NOMO-1 treated with dmso at 0.1 percent for 144 hours (cell line): ENCODE measurements around the gene TPX2.

Experiments used
- DNase-seq: peaks from one replicate; lab custom pipeline; 2025; ENCODE audit not compliant: unreplicated experiment; lab: John Stamatoyannopoulos, UW

The TPX2 gene, protein sequence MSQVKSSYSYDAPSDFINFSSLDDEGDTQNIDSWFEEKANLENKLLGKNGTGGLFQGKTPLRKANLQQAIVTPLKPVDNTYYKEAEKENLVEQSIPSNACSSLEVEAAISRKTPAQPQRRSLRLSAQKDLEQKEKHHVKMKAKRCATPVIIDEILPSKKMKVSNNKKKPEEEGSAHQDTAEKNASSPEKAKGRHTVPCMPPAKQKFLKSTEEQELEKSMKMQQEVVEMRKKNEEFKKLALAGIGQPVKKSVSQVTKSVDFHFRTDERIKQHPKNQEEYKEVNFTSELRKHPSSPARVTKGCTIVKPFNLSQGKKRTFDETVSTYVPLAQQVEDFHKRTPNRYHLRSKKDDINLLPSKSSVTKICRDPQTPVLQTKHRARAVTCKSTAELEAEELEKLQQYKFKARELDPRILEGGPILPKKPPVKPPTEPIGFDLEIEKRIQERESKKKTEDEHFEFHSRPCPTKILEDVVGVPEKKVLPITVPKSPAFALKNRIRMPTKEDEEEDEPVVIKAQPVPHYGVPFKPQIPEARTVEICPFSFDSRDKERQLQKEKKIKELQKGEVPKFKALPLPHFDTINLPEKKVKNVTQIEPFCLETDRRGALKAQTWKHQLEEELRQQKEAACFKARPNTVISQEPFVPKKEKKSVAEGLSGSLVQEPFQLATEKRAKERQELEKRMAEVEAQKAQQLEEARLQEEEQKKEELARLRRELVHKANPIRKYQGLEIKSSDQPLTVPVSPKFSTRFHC

DNA sequence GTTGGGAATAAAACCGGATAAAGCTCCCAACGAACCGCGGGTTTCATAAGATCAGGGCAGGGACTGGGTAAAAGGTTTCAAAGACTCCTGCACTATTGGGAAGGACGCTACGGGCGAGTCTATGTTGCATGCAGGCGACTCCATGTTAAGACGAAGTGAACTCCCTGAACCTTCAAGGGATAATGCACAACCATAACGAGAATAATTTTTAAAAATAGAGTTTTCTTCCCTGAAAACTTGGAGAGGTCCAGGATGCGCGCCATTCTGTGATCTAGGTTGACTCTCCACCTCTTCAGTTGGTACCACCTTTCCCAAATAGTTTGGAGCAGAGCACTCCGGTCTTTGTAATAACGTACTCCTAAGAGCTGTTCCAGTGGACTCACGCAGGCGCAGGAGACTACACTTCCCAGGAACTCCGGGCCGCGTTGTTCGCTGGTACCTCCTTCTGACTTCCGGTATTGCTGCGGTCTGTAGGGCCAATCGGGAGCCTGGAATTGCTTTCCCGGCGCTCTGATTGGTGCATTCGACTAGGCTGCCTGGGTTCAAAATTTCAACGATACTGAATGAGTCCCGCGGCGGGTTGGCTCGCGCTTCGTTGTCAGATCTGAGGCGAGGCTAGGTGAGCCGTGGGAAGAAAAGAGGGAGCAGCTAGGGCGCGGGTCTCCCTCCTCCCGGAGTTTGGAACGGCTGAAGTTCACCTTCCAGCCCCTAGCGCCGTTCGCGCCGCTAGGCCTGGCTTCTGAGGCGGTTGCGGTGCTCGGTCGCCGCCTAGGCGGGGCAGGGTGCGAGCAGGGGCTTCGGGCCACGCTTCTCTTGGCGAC, at the start of gene TPX2:
TPX2 (plus strand) TSS at position 562 of the 821 bp plus-strand sequence. CDS start 18,187 bp downstream, outside the sequence.
- peak; percentile 92 for DNase-seq

DNA sequence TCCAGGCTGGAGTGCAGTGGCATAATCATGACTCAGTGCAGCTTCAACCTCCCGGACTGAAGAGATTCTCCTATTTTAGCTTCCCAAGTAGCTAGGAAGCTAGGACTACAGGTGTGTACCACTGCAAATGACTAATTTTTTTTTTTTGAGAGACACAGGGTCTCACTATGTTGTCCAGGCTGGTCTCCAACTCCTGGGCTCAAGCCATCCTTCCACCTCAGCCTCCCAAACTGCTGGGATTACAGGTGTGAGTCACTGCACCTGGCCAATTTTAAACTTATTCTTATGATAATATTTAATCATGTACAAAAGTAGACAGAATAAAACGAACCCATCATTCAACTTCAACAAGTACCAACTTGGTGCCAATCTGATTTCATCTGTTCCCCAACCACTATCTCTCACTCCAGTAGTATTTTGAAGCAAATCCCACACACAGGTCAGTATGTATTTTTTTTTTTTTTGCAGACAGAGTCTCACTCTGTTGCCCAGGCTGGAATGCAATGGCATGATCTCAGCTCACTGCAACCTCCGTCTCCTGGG, 48.9 kb upstream of the TPX2 start:
- no peak for DNase-seq

DNA sequence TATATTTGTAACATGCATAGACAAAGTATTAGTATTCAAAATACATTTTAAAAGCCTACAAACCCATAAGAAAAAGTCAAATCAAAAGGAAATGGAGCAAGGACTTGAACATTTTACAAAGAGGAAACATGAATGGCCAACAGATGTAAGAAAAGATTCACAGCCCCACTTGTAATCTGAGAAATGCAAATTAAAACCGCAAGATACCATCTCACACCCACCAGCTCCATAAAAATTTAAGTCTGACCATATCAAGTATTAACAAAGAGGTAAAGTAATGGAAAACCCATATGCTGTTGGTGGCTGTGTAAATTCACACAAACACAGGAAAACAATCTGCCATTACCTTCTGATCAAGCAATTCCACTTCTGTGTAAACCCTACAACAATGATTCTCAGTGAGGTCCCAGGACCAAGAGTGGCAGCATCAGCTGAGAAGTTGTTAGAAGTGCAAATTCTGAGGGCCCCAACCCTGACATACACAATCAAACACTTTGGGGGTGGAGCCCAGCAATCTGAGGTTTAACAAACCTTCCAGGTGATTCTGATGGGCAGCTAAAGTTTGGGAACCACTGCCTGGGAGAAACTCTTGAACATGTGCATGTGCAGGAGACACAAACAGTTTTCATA, 47.3 kb upstream of the TPX2 start:
- no peak for DNase-seq

DNA sequence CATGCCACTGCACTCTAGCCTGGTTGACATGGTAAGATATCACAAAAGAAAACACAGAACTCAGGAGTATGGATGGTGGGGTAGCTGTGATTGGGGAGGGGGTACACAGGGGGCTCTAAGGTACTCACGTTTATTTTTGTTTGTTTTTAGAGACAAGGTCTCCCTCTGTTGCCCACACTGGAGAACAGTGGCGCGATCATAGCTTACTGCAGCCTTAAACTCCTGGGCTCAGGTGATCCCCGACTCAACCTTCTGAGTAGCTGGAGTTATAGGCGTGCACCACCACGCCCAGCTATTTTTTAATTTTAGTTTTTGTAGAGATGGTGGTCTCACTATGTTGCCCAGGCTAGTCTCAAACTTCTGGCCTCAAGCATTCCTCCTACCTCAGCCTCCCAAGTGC, 45.7 kb upstream of the TPX2 start:
- DNase-seq, result no peak

DNA sequence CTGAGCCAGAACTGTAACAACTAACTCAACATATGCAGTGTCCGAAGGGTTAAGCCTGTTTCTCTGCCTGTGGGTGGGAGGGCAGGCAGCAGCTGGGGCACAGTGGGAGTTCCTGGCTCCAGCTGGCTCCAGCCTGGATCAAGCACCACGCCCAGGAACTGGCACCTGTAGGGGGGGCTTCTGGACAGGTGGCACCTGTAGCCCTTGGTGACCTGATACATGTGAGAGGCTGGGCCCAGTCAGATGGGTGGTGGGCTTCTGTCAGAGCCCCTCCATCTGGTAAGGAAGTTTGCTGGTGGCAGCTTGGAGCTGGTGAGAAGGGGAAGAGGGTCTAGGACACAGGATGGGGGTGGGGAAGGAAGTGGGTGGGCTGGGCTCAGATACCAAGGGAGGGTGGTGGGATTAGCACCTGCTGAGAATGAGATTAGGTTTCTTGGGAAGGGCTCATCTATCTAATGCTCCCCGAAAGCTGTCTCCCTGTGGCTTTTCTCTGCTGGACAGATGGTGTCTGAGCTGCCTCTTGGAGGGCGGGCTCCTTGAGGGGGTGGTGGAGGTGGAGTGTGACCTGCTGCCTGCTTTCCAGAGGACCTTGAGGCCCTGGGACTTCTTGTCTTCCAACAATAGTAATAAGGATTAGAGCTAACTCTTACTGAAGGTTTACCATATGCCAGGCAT, 45.0 kb upstream of the TPX2 start:
- DNase-seq, result no peak

DNA sequence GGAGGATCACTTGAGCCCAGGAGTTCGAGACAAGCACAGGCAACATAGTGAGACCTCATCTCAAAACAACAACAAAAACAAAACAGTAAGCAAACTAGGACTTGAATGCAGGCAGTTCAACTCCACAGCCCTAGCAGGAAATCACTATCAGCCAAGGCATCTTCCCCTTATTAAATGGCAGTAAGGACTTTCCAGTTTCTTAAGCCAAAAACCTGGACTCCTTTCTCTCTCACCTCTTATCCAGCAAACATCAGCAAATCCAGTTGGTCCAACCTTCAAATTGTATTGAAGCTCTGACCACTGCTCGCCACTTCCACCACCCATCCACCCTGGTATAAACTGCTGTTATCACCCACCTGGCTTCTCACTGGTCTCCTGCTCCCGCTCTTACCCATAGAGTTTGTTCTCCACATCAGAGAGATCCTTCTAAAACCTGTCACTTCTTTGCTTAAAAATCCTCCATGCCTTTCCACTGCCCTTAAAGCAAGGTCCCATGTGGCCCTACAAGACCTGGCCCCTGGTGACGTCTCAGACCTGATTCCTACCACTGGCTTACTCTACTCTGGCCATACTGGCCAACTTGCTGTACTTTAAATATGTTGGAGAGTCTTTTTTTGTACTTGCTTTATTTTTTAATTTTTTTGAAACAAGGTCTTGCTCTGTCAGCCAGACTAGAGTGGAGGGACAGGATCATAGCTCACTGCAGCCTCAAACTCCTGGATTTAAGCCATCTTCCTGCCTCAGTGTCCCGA, 44.1 kb upstream of the TPX2 start:
- no peak for DNase-seq

DNA sequence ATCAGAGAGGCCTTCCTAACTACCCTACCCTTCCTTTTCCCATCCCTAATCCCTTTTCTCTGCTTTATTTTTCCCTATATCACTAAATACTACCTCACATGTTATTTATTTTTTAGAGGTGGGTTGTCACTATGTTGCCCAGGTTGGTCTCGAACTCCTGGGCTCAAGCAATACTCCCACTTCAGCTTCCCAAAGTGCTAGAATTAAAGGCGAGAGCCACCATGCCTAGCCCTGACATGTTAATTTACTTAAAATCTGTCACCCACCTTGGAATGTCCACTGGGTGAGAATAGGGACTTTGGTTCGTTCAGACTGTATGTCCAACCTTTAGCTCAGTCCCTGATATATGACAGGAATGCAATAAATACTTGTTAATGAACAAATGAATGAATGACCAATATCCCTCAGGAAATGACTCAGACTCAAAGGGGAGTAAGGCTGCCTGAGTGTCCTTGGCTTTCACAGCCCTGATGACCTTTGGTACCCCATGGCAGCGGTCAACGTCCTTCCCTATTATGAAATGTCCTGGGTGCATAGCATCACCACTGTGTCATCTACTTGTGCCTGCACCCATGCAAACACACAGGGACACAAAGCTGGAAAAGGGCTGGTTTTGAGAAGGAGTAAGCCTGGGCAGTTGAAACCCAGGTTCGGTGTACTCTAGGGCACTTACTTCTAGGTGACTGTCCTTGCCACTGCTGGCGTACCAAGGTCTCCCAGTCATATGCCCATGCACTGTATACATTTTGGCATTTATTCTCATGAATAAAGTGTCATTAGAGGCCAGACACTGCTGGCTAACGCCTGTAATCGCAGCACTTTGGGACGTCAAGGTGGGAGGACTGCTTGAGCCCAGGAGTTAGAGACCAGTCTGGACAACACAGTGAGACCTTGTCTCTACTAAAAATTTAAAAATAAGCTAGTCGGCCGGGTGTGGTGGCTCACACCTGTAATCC, 43.0 kb upstream of the TPX2 start:
- DNase-seq, result no peak

DNA sequence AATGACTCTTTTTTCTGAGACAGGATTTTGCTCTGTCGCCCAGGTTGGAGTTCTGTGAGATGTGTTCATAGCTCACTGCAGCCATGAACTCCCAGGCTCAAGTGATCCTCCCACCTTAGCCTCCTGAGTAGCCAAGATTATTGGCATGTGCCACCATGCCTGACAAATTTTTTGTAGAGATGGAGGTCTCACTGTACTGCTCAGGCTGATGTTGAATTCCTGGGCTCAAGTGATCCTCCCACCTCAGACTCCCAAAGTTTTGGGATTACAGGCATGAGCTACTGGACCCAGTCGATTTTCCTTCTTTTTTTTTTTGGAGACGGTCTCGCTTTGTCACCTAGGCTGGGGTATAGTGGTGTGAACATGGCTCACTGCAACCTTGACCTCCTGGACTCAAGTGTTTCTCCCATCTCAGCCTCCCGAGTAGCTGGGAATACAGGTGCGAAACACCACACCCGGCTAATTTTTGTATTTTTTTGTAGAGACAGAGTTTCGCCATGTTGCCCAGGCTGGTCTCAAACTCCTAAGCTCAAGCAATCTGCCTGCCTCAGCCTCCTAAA, 40.8 kb upstream of the TPX2 start:
- no peak for DNase-seq

DNA sequence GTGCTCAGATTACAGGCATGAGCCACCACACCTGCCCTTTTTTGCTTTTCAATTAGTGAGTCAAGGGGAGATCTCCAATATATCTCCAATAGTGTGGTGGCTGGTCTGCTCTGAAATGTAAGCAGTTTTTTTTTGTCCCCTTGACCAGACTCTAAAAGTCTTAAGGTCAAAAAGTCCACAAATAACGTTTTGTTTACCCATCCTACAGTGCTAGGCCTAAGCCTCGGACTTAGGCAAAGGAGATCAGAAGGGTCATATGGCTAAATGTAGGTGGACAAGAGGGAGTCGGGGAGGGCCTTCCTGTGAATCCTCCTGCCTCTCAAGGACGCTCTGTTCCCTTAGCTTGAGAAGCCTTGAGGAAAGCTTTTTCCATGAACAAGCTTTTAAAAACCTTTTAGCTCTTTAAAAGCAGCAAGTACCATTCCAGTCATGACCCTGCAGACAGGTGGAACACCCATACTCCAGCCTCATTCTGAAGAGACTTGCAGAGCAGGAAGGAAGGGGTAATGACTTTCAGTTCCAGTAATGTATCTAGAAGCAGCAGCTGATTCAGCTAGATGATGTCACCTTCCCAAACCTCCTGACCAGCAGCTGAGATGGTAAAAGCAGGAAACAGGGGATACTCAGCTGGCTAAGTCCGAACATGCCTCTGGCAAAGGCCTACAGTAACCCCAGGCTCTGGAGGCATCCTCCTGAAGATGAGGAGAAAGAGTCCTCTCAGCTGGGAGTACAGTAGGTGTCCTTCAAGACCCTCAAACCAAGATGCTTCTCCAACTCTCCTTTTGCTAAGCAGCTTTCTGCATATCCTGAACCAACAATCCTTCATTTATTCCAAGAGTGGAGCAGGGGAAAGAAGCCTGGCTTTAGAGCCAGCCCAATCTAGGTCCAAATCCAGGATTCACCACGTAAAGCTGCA, 40.0 kb upstream of the TPX2 start:
- DNase-seq, result peak; percentile 14

DNA sequence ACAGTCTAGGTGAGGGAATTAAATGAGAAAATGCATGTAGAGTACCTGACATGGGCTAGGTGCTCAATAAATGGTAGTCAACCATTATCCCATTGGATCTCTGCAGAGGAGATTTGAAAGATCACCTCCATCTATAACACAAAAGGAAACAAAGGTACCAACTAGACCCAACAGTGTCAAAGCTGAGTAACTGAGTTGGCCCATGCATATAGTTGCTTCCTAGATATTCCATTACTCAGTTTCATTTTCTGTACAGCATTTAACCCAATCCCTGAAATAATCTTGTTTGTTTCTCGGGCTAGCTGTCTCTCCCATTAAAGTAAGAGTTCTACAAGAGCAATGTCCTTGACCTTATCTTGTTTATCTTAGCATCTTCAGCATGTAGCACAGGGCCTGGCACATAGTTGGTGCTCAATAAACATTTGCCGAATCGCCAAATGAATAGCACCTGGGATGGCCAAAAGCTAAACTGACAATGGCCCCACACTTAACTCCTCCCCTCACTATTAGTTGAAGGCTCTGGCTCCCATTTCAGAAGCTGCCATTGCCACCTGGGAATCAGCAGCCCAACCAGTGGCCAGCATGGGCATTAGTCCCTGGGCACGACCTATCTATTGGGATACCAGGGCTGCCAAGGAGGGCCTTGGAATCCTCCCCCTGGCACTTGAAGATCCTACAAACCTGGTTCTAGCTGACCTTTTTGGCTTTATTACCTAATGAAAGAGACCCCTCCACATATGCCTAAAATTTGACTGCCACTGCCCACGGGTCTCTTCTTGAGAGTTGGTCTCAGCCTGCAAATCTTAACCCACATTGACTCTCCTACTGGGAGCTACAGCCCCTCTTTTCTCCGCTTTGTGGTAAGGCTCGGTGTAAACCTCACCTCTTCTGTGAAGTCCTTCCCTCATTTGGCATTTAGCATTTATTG, 39.0 kb upstream of the TPX2 start:
- DNase-seq, result no peak

DNA sequence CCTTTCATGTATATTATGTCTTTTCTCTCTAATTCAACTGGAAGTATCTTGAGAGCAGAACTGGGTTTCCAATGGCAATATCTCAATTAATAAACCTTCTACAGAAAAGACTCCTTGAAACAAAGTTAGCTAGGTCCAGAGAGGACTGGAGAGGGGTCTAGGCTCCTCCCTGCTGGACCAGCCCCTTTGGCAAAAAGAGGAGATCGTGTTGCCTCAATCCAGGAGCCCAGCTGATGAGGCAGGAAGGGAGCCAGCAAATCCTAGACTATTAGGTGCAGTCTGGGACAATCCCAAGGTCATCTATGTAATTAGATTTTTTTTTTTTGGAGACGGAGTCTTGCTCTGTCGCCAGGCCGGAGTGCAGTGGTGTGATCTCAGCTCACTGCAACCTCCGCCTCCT, 38.3 kb upstream of the TPX2 start:
- DNase-seq, result no peak

DNA sequence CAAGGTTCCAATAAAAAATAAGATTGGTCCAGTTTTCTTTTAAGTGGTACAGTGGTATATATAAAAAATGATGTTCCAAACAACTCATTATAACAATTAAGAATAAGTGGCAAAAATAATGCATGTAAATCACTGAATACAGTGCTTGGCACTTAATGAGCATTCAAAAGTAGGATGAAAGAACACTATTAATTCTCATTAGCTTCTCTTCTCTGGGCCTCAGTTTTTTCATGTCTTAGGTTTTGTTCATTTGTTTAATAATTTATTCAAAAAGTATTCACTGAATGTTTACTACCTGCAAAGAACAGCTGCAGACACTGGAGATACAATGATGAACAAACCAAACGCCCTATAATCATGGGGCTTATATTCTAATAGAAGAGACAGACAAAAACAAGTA, 37.5 kb upstream of the TPX2 start:
- DNase-seq, result no peak

DNA sequence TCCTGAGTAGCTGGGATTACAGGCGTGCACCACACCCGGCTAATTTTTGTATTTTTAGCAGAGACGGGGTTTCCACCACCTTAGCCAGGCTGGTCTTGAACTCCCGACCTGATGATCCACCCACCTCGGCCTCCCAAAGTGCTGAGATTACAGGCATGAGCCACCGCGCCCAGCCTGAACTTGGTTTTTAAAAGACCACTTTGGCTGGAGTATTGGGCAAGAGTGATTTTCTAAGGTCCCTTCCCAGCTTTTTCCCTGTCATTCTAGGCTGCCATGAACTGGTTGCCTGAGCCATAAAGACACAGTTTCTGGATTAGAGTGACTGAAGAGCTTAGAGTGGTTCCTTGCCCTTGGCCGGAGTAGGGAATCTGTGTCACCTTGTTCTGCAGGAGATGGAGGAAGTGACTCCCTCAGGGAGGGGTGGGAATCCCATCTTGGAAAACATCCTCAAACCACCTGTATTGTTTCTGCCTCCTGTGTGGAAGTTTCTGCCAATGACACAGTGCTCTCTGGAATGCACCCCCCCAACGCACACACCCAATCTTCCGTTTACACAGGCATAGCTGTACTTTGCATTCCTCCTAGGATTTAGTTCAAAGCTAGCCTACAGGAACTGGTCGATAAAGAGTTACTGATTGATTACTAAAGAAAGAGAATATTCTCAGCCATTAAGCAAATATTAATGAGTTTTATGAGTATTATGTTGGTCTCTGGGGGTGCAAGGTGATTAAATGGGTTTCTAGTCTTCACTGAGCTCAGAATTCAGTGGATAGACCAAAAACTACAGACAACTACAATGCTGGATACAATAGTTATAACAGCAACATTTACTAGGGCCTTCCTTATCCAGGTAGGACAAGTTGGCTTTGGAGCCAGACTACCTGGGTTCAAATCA, 34.6 kb upstream of the TPX2 start:
- no peak for DNase-seq

DNA sequence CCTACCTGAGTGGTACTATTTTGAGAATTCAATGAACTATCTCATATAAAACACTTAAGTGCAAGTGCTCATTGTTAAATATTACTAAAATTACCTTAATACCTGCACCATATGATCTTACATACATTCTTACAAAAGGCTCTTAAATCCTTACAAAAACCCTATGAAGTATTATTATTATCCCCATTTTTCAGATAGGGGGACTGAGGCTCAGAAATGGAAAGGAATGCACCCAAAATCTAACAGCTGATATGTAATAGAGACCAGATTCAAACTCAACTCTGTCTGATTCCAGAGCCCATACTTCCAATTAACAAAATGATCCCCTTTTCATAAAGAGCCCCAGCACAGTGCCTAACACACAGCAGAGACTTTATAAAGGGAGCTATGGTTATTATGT, 33.9 kb upstream of the TPX2 start:
- no peak for DNase-seq
